AG08395 (cell line): ENCODE data around the gene PTDSS2.
"Not testable (repeated sequence)": the region's sequence is repeated elsewhere in the genome, so short reads cannot be mapped to it uniquely, and the experiment has no call there.

Experiments
- DNase-seq: peaks from one replicate; pipeline ENCODE4 v3.0.0; 2012; ENCODE audit warnings: mixed read lengths, low spot score

PTDSS2 gene

GRCh38 chr11:433111-433510 is 17.0 kb upstream of the PTDSS2 start:
- no peak for DNase-seq

- DNase-seq = no peak
Observed at GRCh38 chr11:433641-434040, 16.4 kb upstream of the PTDSS2 start.

- no peak for DNase-seq
Observed at GRCh38 chr11:434496-434895, 15.6 kb upstream of the PTDSS2 start.

- DNase-seq = not testable (repeated sequence)
Observed at GRCh38 chr11:434999-435740, 14.9 kb upstream of the PTDSS2 start.

- no peak for DNase-seq
Observed at GRCh38 chr11:437228-437870, 12.7 kb upstream of the PTDSS2 start.

GRCh38 chr11:438101-438844 is 11.8 kb upstream of the PTDSS2 start:
- DNase-seq = no peak

GRCh38 chr11:439315-440064 is 10.6 kb upstream of the PTDSS2 start:
- no peak for DNase-seq

GRCh38 chr11:440065-441042 is 9.7 kb upstream of the PTDSS2 start:
- DNase-seq = no peak

GRCh38 chr11:441043-441417 is 9.0 kb upstream of the PTDSS2 start:
- DNase-seq = no peak

GRCh38 chr11:441418-442274 is 8.4 kb upstream of the PTDSS2 start, which contains the start of gene ANO9:
ANO9 (minus strand) TSS chr11:442011; CDS start chr11:441926, 85 bp downstream.
- DNase-seq = no peak

GRCh38 chr11:442611-443081 is 7.4 kb upstream of the PTDSS2 start:
- no peak for DNase-seq

- no peak for DNase-seq
Observed at GRCh38 chr11:443542-444199, 6.4 kb upstream of the PTDSS2 start.

- peak; percentile 45 for DNase-seq
Observed at GRCh38 chr11:444396-445144, 5.5 kb upstream of the PTDSS2 start.

GRCh38 chr11:445765-446588 is 4.1 kb upstream of the PTDSS2 start:
- DNase-seq = no peak

- no peak for DNase-seq
Observed at GRCh38 chr11:446891-447290, 3.2 kb upstream of the PTDSS2 start.

GRCh38 chr11:447923-448731 is 2.0 kb upstream of the PTDSS2 start:
- DNase-seq = peak; percentile 96
